DLD1 (cell line): Measurements from ENCODE around the gene CAMTA1.

Source experiments
- in situ Hi-C: cut with HindIII; loops from 2 replicates; pipeline ENCODE4 v1.10.0; 2017; ENCODE audit warnings: low sequenced_read_pairs

Gene CAMTA1

GRCh38 chr1:6995789-6996188 is 210.5 kb downstream of the CAMTA1 start:
- in situ Hi-C loops, result no loop called here

DNA sequence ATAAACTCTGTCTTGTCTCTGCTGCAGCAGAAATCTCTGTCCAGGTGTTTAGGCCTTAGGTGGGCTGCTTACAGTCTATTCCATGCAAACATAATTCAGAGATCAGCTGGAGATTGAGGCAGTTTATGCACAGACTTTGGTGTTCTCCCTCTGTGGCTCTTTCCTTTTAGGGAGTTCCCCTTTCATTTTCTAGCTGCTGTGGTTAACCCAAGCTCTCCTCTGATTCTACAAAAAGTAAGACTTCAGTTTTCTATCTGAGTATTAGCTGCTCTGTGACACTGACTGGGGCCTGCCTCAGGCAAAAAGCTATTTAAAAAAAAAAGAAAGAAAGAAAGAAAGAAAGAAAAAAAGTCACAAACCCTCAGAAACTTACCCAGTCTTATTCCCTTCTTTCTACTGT is 211.1 kb downstream of the CAMTA1 start:
- in situ Hi-C loops, result no loop called here

GRCh38 chr1:6996866-6997265 is 211.6 kb downstream of the CAMTA1 start:
- in situ Hi-C loops, result no loop called here

- in situ Hi-C loops, result no loop called here
Measured at GRCh38 chr1:6998267-6998666, 213.0 kb downstream of the CAMTA1 start.

DNA sequence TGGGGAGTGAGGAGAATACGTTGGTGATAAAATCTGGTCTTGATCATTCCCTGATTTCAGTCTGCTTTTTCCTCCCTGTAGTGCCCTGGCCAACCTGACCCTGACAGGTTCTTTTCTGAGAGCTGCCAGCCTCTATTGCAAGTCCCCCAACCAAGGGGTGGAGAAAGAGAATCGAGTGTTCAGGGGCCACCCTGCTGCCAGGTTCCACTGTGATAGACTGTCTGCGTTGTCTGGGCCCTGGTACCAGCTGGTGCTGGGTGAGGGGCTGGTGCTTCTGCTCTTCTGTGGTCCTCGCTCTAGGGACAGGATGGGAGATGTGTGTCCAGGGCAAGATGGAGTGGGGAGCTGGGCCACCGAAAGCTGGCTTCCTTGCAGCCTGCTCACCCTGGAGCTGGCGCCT is 214.6 kb downstream of the CAMTA1 start:
- in situ Hi-C loops, result no loop called here

GRCh38 chr1:7000720-7001119 is 215.5 kb downstream of the CAMTA1 start:
- in situ Hi-C loops, result no loop called here

GRCh38 chr1:7002728-7003127 is 217.5 kb downstream of the CAMTA1 start:
- in situ Hi-C loops, result no loop called here

DNA sequence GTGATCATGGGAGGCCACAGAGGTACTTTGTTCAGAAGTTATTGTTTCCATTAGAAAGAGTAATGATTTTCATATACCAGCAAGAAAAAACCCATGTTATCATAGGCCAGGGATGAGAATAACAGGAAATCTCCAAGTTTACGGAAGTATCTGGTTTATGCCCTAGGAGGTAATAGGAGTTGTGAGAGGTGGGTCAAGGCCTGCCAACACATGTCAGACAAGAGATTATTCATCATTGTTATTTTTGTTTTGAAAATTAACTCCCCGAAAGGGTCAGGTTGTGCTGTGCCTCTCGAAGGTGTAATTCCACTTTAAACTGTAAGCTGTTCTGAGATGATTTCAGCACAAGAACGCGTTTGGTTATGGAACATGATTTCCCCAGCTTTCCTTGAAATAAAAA is 218.4 kb downstream of the CAMTA1 start:
- in situ Hi-C loops, result no loop called here

DNA sequence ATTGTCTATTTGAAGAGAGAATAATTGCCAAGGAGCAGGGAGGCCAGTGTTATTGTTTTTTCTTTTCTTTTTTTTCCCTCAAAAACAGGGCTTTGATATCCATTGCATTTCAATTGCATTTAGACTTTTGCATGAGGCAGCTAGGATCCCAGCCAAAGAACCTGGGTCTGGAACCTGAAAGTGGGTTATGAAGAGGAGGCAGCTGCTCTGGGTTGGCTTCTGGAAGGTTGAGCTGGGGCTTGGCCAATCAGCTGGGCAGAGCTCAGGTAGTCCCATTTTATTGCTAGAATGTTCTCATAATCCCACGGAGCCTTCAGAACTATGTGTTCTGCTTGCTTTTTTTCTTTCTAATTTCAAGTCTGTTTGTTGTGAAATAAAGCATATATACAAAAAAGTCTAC is 218.9 kb downstream of the CAMTA1 start:
- in situ Hi-C loops, result no loop called here

- in situ Hi-C loops, result no loop called here
Measured at GRCh38 chr1:7005762-7006161, 220.5 kb downstream of the CAMTA1 start.

DNA sequence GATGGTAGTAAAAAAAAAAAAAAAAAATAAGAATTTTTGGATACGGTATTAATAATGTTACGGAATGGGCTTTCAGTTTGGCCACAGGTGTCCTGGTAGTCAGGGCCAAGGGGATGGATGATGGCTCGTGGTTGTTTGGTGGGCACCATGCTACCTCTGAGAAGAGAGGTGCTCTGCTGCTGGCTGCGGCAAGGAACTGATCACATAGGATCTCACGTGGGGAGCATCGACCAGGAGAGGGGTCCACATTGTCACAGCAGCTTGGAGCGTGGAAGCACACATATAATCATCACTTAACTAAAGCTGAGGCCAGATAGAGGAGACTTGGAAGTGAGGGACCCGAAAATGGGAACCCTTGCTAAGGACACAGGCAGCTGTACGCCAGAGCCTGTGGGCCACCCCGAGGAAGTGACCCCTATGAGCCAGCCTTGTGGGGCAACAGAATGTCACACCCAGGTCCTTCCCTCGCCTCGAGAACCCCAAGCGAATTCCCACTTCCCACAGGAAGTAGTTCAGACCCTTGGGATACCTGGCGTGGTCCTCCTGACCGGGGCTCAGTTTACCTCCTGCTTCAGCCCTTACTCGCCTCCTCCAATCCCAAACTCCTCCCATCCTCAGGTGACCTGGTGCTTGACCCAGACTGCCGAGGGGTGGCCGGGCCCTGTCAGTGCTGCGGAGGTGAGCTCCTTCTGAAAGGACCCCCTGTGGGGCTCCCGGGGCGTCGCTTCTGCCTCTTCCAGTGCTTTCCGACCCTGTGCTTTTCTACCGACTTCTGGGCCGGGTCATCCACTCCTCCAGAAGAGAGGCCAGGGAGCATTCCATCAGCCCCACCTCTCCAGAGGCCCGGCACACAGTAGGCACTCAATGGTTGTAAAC is 222.0 kb downstream of the CAMTA1 start:
- in situ Hi-C loops, result no loop called here

DNA sequence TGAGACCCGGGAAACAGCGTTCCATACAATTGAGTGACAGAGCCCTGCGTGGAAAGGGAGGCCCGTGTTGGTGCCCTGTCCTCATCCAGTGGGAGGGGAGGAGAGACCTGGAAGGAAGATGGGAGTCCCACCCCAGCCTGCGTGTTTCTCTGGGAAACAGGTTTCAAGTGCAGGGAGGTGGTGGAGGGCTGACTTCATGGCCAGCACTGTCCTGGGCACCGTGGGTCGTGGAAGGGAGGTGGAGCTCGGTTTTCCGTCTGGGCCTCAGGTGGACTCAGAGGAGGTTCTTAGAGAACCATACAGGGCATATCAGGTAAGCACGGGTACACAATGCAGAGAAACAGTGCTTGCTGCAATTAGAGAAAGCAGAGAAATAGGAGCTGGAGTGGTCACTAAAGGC is 222.6 kb downstream of the CAMTA1 start:
- in situ Hi-C loops, result no loop called here

GRCh38 chr1:7008331-7008730 is 223.1 kb downstream of the CAMTA1 start:
- in situ Hi-C loops, result no loop called here

DNA sequence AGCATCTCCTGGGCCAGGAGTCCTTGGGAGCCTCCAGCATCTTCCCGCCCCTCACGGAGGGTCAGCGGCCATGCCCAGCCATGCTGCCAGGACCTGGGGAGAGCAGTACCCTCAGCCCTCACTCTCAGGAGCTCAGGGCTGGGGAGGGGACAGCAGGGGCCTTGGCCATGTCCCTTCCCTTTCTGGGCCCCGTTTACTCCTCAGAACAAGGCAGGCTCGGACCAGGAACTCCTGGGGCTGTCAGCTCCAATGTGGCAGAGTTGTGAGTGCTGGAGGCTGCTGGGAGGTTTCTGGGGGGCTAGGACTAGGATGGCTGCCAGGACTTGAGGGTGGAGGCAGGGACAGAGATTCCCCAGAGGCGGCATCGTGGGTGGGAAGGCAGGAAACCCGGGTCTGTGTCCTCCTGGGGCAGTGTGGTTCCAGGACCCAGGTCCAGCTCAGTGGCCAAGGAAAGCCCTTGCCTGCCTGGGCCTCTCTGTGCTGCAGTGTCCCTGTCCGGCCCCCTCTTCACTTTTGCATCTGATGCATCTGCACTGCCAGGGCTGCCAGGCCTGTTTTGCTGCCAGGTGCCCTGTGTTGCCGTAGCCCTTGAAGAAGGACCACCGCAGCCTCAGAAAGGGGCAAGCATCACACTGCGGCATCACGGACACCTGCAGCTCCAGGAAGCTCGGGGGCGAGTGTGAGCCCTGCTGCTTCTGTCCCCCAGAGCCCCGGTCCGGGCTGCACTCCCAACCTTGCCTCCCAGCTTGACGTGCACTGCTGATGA is 223.9 kb downstream of the CAMTA1 start:
- in situ Hi-C loops, result no loop called here

- in situ Hi-C loops, result no loop called here
Measured at GRCh38 chr1:7009741-7010525, 224.7 kb downstream of the CAMTA1 start.

- in situ Hi-C loops, result no loop called here
Measured at GRCh38 chr1:7010534-7011200, 225.4 kb downstream of the CAMTA1 start.

DNA sequence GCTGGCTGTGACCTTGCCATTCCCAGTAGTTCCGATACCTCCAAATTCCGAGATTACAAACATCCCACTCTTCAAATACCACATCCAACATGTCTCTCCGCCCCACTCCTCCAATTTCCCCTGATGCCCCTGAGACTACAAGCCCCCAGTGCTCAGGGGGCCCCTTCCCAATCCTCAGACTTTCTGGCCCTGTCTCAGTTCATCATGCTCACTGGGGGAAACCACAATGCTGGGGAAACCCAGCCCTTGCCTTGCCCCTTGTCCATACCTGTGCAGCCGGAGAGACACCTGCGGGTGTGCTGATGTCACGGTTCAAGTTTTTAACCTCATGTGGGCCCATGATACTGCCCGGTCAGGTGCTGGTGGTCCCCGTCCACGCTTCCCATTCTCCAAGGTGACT is 226.6 kb downstream of the CAMTA1 start:
- in situ Hi-C loops, result no loop called here

- in situ Hi-C loops, result no loop called here
Measured at GRCh38 chr1:7012461-7012924, 227.2 kb downstream of the CAMTA1 start.

- in situ Hi-C loops, result no loop called here
Measured at GRCh38 chr1:7013833-7014639, 228.8 kb downstream of the CAMTA1 start.

GRCh38 chr1:7014640-7014930 is 229.3 kb downstream of the CAMTA1 start:
- in situ Hi-C loops, result no loop called here
